AG04449 (cell line): ENCODE results near the gene LANCL1.
"Not testable (repeated sequence)": the region's sequence is repeated elsewhere in the genome, so short reads cannot be mapped to it uniquely, and the experiment has no call there.

Source experiments
- CTCF ChIA-PET: fragments of 350-600 bp; formaldehyde crosslinking; extraction: SDS; loops from one replicate; lab custom pipeline; 2021; ENCODE audit warnings: antibody characterized with exemption; lab: Yijun Ruan, JAX
- POLR2A ChIA-PET: fragments of 400-600, 350-600 bp; formaldehyde crosslinking; extraction: SDS; loops from one replicate; lab custom pipeline; 2020; ENCODE audit warnings: antibody characterized with exemption, inconsistent platforms; lab: Yijun Ruan, JAX
- DNase-seq: peaks from one replicate; pipeline ENCODE4 v3.0.0-alpha.2; 2010; ENCODE audit warnings: low read depth, low spot score
- H3K4me3 ChIP-seq: 2 replicates; pipeline ENCODE4 v1.5.1; 2011; ENCODE audit warnings: low read depth, mild to moderate bottlenecking, control low read depth, low read length
- CTCF ChIP-seq: IDR thresholded peaks from one replicate; pipeline ENCODE4 v1.5.1; 2011; ENCODE audit warnings: mild to moderate bottlenecking, moderate library complexity, low read length, control low read depth, inconsistent platforms; ENCODE audit not compliant: insufficient read depth; ENCODE audit errors: missing control alignments

The LANCL1 gene

GRCh38 chr2:210428393-210429179 lies 48.0 kb downstream of the LANCL1 start:
- DNase-seq, result no peak
- POLR2A ChIA-PET, result no interaction called here
- TF ChIP-seq CTCF, result no peak
- no peak overlapping the region for H3K4me3 ChIP-seq
- CTCF ChIA-PET, result no interaction called here

- POLR2A ChIA-PET, result not testable (repeated sequence)
These were observed 49.2 kb downstream of the LANCL1 start for GRCh38 chr2:210427309-210427708.

DNA sequence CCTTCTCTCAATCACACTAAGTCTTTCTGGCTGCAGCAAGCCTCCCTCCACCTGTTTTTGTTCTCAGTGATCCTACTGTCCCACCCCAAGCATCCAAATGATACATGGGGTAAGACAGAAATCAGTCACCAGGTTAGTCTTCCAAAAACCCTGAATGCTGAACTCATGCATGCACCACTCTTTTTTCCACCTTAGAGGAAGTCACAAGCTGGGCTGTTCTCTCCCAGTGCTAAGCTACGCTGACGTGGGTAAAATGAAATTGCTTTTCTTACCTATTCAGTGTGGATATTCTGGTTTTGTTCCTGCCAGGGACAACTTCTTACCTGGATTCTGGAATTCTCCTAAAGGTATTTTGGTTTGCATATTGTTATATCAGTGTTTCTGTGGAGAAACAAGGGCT lies 54.2 kb downstream of the LANCL1 start:
- no peak for TF ChIP-seq CTCF
- H3K4me3 ChIP-seq, result no peak overlapping the region
- DNase-seq, result no peak
- ChIA-PET POLR2A (no interaction called here), CTCF (no interaction called here)

More at GRCh38 chr2:210427309-210427708, 49.2 kb downstream of the LANCL1 start:
- CTCF ChIA-PET, DNase-seq, H3K4me3 ChIP-seq: not testable (repeated sequence)

DNA sequence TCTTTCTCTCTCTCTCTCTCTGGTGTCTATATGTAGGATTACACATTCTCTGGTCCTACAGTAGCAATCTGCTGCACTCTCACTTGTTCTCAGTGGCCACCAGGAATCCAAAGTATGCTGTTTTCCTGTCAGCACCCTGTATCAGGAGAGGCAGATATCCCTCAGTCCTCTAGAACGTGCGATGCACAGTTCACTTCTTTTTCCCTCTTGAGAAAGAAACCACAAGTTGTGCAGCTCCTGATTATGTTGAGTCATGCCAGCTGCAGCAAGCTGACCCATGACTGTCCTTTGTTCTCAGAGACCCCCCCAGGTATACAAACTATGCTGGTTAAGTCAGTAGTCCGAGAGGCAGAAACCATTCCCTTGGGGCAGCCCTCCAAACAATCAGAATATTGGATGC lies 54.6 kb downstream of the LANCL1 start:
- ChIA-PET CTCF (no interaction called here), POLR2A (no interaction called here)
- H3K4me3 ChIP-seq, result no peak overlapping the region
- no peak for TF ChIP-seq CTCF
- no peak for DNase-seq

GRCh38 chr2:210412660-210413059 lies 63.9 kb downstream of the LANCL1 start:
- DNase-seq, result no peak
- no peak for TF ChIP-seq CTCF
- ChIA-PET CTCF (no interaction called here), POLR2A (no interaction called here)
- no peak overlapping the region for H3K4me3 ChIP-seq

DNA sequence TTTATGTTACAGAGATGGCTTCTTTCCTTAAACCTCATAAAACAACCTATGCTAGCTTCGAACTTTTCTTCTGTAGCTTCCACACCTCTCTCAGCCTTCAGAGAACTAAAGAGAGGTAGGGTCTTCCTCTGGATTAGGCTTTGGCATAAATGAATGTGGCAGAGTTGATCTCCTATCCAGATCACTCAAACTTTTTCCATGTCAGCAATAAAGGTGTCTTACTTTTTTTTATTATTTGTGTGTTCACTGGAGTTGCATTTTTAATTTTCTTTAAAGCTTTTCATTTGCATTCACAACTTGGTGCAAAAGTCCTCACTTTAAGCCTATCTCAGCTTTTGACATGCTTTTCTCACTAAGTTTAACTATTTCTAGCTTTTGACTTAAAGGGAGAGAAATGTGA lies 66.0 kb downstream of the LANCL1 start:
- ChIA-PET POLR2A (no interaction called here), CTCF (no interaction called here)
- no peak for DNase-seq
- no peak for TF ChIP-seq CTCF
- no peak overlapping the region for H3K4me3 ChIP-seq
